ENCODE measurements around the gene TRPM8.

The TRPM8 gene

GRCh38 chr2:233974530-233975071, 57.4 kb downstream of the TRPM8 start:
- H3K4me3 ChIP-seq (ENCODE audit: low read depth, low read length): no peak overlapping the region
- TF ChIP-seq POLR2A (IDR thresholded peaks at IDR 0.05; ENCODE audit: extremely low read depth, insufficient read length) (no peak), MYC (IDR thresholded peaks at IDR 0.05; ENCODE audit: low read depth, low read length) (no peak), CTCF (IDR thresholded peaks at IDR 0.05; ENCODE audit: low read depth, low read length) (no peak), MAX (IDR thresholded peaks at IDR 0.05; ENCODE audit: low read depth, low read length) (no peak)
- DNase-seq (ENCODE audit: low read depth): peak; percentile 72

DNA sequence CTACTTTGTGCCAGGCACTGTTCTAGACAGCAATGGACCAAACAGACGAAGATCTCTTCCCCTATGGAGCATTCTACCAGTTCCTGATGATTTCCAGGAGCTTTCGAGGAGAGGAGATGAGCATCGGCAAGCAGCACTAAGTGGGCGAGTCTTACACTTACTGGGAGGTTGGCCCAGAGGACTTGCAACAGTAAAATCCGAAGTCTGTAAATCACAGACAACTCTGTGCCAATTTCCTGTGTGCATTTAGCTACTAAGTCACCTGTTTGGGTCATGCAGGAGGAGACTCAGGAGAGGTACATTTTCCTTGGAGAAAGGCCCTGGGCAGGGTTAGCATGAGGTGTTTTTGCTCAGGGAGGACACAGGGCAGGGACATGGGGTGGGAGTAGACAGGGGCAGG, 58.9 kb downstream of the TRPM8 start:
- no peak overlapping the region for H3K4me3 ChIP-seq (ENCODE audit: low read depth, low read length)
- no peak for DNase-seq (ENCODE audit: low read depth)
- TF ChIP-seq CTCF (IDR thresholded peaks at IDR 0.05; ENCODE audit: low read depth, low read length) (no peak), MAX (IDR thresholded peaks at IDR 0.05; ENCODE audit: low read depth, low read length) (no peak), POLR2A (IDR thresholded peaks at IDR 0.05; ENCODE audit: extremely low read depth, insufficient read length) (no peak), MYC (IDR thresholded peaks at IDR 0.05; ENCODE audit: low read depth, low read length) (no peak)

GRCh38 chr2:233976690-233977294, 59.6 kb downstream of the TRPM8 start:
- peak; percentile 63 for DNase-seq (ENCODE audit: low read depth)
- H3K4me3 ChIP-seq (ENCODE audit: low read depth, low read length): no peak overlapping the region
- TF ChIP-seq MAX (IDR thresholded peaks at IDR 0.05; ENCODE audit: low read depth, low read length) (no peak), POLR2A (IDR thresholded peaks at IDR 0.05; ENCODE audit: extremely low read depth, insufficient read length) (no peak), CTCF (IDR thresholded peaks at IDR 0.05; ENCODE audit: low read depth, low read length) (peak; percentile 26), MYC (IDR thresholded peaks at IDR 0.05; ENCODE audit: low read depth, low read length) (no peak)

DNA sequence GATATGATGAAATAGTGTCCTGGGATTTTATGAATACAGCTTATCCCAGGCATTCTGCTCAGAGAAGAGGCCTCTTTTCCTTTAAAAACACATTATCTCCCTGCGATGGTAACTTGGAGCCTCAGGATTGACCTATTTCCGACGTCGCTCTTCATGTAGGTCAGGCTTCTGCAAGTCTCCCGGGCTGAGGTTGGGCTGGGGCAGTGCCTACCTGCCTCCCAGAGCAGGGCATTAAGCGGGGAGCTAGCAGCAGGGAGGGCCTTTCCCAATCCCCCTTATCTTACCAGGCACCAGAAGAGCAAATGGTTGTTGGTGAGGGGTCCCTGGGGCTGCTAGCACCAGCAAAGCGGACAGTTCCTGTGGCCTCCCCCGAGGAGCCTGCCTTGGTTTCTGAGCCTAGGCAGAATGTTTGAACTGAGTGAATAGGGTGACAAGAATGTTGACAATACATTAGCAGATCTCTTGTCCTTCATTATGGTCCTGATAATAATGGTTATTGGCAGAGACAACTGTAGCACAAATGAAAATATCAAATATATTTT, 60.2 kb downstream of the TRPM8 start:
- no peak for TF ChIP-seq POLR2A (IDR thresholded peaks at IDR 0.05; ENCODE audit: extremely low read depth, insufficient read length)
- TF ChIP-seq CTCF (IDR thresholded peaks at IDR 0.05; ENCODE audit: low read depth, low read length): no peak
- TF ChIP-seq MYC (IDR thresholded peaks at IDR 0.05; ENCODE audit: low read depth, low read length): no peak
- DNase-seq (ENCODE audit: low read depth): no peak
- no peak overlapping the region for H3K4me3 ChIP-seq (ENCODE audit: low read depth, low read length)

GRCh38 chr2:233979748-233980147, 62.6 kb downstream of the TRPM8 start:
- no peak for TF ChIP-seq CTCF (IDR thresholded peaks at IDR 0.05; ENCODE audit: low read depth, low read length)
- TF ChIP-seq MAX (IDR thresholded peaks at IDR 0.05; ENCODE audit: low read depth, low read length): no peak
- TF ChIP-seq POLR2A (IDR thresholded peaks at IDR 0.05; ENCODE audit: extremely low read depth, insufficient read length): no peak
- TF ChIP-seq MYC (IDR thresholded peaks at IDR 0.05; ENCODE audit: low read depth, low read length): no peak
- no peak for DNase-seq (ENCODE audit: low read depth)

More at GRCh38 chr2:233979748-233980147, 62.6 kb downstream of the TRPM8 start:
- H3K4me3 ChIP-seq (ENCODE audit: low read depth, low read length): no peak overlapping the region

Data from NB4 (cell line).